Middle frontal gyrus (tissue), 1 donor: ENCODE data around the gene RTN4IP1.

Experiments used
- DNase-seq: peaks from one replicate; pipeline ENCODE4 v3.0.0-alpha.2; 2015; ENCODE audit warnings: low spot score; ENCODE audit errors: extremely low spot score

RTN4IP1 gene

GRCh38 chr6:106547601-106548453 lies 81.5 kb downstream of the RTN4IP1 start:
- no peak for DNase-seq

GRCh38 chr6:106546691-106547414 lies 82.4 kb downstream of the RTN4IP1 start:
- no peak for DNase-seq

GRCh38 chr6:106546261-106546690 lies 83.0 kb downstream of the RTN4IP1 start:
- no peak for DNase-seq

GRCh38 chr6:106540907-106541306 lies 88.4 kb downstream of the RTN4IP1 start:
- no peak for DNase-seq

- no peak for DNase-seq
Observed at GRCh38 chr6:106540432-106540831, 88.9 kb downstream of the RTN4IP1 start.

- DNase-seq, result no peak
Observed at GRCh38 chr6:106539936-106540335, 89.4 kb downstream of the RTN4IP1 start.

- DNase-seq, result no peak
Observed at GRCh38 chr6:106538145-106538544, 91.2 kb downstream of the RTN4IP1 start.

- DNase-seq, result no peak
Observed at GRCh38 chr6:106537662-106538061, 91.6 kb downstream of the RTN4IP1 start.

- DNase-seq, result no peak
Observed at GRCh38 chr6:106536851-106537250, 92.4 kb downstream of the RTN4IP1 start.

- no peak for DNase-seq
Observed at GRCh38 chr6:106536357-106536756, 92.9 kb downstream of the RTN4IP1 start.

GRCh38 chr6:106535012-106535411 lies 94.3 kb downstream of the RTN4IP1 start:
- no peak for DNase-seq

GRCh38 chr6:106534564-106534982 lies 94.7 kb downstream of the RTN4IP1 start:
- no peak for DNase-seq

GRCh38 chr6:106534004-106534403 lies 95.3 kb downstream of the RTN4IP1 start:
- DNase-seq, result no peak

- no peak for DNase-seq
Observed at GRCh38 chr6:106533054-106533453, 96.2 kb downstream of the RTN4IP1 start.

- no peak for DNase-seq
Observed at GRCh38 chr6:106530502-106530901, 98.8 kb downstream of the RTN4IP1 start.

- no peak for DNase-seq
Observed at GRCh38 chr6:106530026-106530425, 99.3 kb downstream of the RTN4IP1 start.

GRCh38 chr6:106529438-106529837 lies 99.9 kb downstream of the RTN4IP1 start:
- DNase-seq, result no peak

- DNase-seq, result no peak
Observed at GRCh38 chr6:106528521-106528920, 100.8 kb downstream of the RTN4IP1 start.

GRCh38 chr6:106527979-106528378 lies 101.3 kb downstream of the RTN4IP1 start:
- DNase-seq, result no peak

- no peak for DNase-seq
Observed at GRCh38 chr6:106527117-106527516, 102.2 kb downstream of the RTN4IP1 start.

GRCh38 chr6:106525882-106526275 lies 103.4 kb downstream of the RTN4IP1 start:
- DNase-seq, result no peak

GRCh38 chr6:106525107-106525881 lies 104.0 kb downstream of the RTN4IP1 start:
- no peak for DNase-seq
